Measurements from ENCODE around the gene CBR4. TPM values are rescaled to one million over a fixed set of nuclear protein-coding genes. Genes with fewer than 3 reads are reported as not detected.
"Not testable (repeated sequence)": the region's sequence is repeated elsewhere in the genome, so short reads cannot be mapped to it uniquely, and the experiment has no call there.

The CBR4 gene
- total RNA-seq, 1 donor from 2014 or later: 20.9 TPM

GRCh38 chr4:168952821-168953246 is 57.2 kb downstream of the CBR4 start:
- H3K4me1 Mint-ChIP-seq (ENCODE audit: low read depth); H3K27me3 Mint-ChIP-seq (ENCODE audit: insufficient read depth); H3K27ac Mint-ChIP-seq; intact Hi-C loops (cut with micrococcal nuclease); H3K4me3 Mint-ChIP-seq; DNase-seq (ENCODE audit: low spot score); H3K36me3 Mint-ChIP-seq (ENCODE audit: low read depth): not testable (repeated sequence)
- peaks cover 11% of the 10 kb centered on the region for H3K9me3 Mint-ChIP-seq

DNA sequence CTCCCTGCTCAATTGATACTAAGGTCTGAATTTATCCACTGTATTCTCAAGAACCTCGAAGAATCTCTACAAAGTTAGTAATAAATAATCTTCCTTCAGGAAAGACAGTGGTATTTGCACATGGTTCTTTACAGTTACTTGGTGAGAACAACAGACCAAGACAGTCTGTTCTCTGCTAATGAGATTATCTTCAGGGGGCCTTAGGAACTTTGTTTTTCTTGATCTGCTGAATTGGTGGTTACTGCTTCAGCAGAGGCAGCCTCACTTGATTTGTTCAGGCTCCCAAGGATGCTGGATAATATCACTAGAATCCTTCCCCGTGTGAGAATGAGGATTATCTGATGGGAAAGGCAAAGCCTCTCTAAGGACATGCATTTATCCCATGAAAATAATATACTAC is 64.8 kb downstream of the CBR4 start:
- H3K36me3 Mint-ChIP-seq (ENCODE audit: low read depth): peaks cover 3% of the 10 kb centered on the region
- no peaks in the 10 kb centered on the region for H3K4me1 Mint-ChIP-seq (ENCODE audit: low read depth)
- no peak overlapping the region for H3K27ac Mint-ChIP-seq
- intact Hi-C loops (cut with micrococcal nuclease): no loop called here
- no peak overlapping the region for H3K4me3 Mint-ChIP-seq
- DNase-seq (ENCODE audit: low spot score): no peak
- H3K9me3 Mint-ChIP-seq: peaks cover 7% of the 10 kb centered on the region
- peaks cover 16% of the 10 kb centered on the region for H3K27me3 Mint-ChIP-seq (ENCODE audit: insufficient read depth)

DNA sequence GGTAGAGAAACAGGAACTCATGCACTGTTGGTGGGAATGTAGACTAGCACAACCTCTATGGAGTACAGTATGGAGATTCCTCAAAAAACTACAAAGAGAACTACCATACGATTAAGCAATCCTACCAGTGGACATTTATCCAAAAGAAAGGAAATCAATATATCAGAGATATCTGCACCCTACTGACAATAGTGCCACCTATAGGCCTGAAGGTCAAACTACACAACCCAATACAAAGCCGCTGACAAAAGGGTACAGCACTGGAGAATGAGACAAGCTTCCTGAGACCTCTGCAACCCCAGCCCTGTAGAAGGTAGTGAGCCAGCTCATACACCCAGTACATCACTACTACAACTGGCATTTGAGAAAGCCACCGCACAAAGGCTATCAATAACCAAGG is 67.1 kb downstream of the CBR4 start:
- Mint-ChIP-seq H3K27me3 (ENCODE audit: insufficient read depth) (peaks cover 10% of the 10 kb centered on the region), H3K4me1 (ENCODE audit: low read depth) (no peaks in the 10 kb centered on the region), H3K9me3 (peaks cover 10% of the 10 kb centered on the region), H3K27ac (no peak overlapping the region), H3K4me3 (no peak overlapping the region), H3K36me3 (ENCODE audit: low read depth) (no peaks in the 10 kb centered on the region)
- DNase-seq (ENCODE audit: low spot score): no peak
- intact Hi-C loops (cut with micrococcal nuclease): no loop called here

Measured in activated T-helper 1 cell treated with anti-CD3 and anti-CD28 coated beads, Interleukin-12 subunit alpha, Interleukin-12 subunit beta, Interleukin-2, Interleukin-4 antibody, amounts not matched to agents 30 ng/mL and 10 ng/mL and 1 ng/mL, durations not matched to agents 14 hours and 24 hours and 36 hours (primary cell).